ENCODE data around the gene SPEM2. TPM values are rescaled to one million over a fixed set of nuclear protein-coding genes. Genes with fewer than 3 reads are reported as not detected.

SPEM2 gene
- total RNA-seq, 1 donor from 2014 or later: not detected

Other genes with a start within 250 kb of the SPEM2 start
- gene ASGR1, start 246.2 kb upstream of the SPEM2 start, total RNA-seq: 0.43 TPM
- gene DLG4, start 205.8 kb upstream of the SPEM2 start, total RNA-seq: 20.6 TPM
- gene ACADVL, start 205.7 kb upstream of the SPEM2 start, total RNA-seq: 2,192 TPM
- gene DVL2, start 191.1 kb upstream of the SPEM2 start, total RNA-seq: 20.0 TPM
- 23.3 TPM for gene PHF23, start 186.2 kb upstream of the SPEM2 start, total RNA-seq
- gene GABARAP, start 183.2 kb upstream of the SPEM2 start, total RNA-seq: 444 TPM
- gene CTDNEP1, start 173.9 kb upstream of the SPEM2 start, total RNA-seq: 114 TPM
- gene ELP5, start 173.4 kb upstream of the SPEM2 start, total RNA-seq: 72.7 TPM
- 1.2 TPM for gene CLDN7, start 163.1 kb upstream of the SPEM2 start, total RNA-seq
- 119 TPM for gene SLC2A4, start 143.9 kb upstream of the SPEM2 start, total RNA-seq
- 0.81 TPM for gene YBX2, start 131.0 kb upstream of the SPEM2 start, total RNA-seq
- 326 TPM for gene EIF5A, start 118.0 kb upstream of the SPEM2 start, total RNA-seq
- gene GPS2, start 110.3 kb upstream of the SPEM2 start, total RNA-seq: 70.3 TPM
- gene NEURL4, start 96.3 kb upstream of the SPEM2 start, total RNA-seq: 30.8 TPM
- 14.0 TPM for gene ACAP1, start 89.1 kb upstream of the SPEM2 start, total RNA-seq
- 4.7 TPM for gene KCTD11, start 73.5 kb upstream of the SPEM2 start, total RNA-seq
- not detected for gene TMEM95, start 70.5 kb upstream of the SPEM2 start, total RNA-seq
- gene TNK1, start 44.5 kb upstream of the SPEM2 start, total RNA-seq: 2.6 TPM
- 18.4 TPM for gene PLSCR3, start 31.1 kb upstream of the SPEM2 start, total RNA-seq
- 64.0 TPM for gene TMEM256, start 21.5 kb upstream of the SPEM2 start, total RNA-seq
- 7.0 TPM for gene NLGN2, start 17.8 kb upstream of the SPEM2 start, total RNA-seq
- not detected for gene SPEM1, start 5.3 kb upstream of the SPEM2 start, total RNA-seq
- gene SPEM3, start 3.2 kb downstream of the SPEM2 start, total RNA-seq: not detected
- 2.7 TPM for gene TMEM102, start 9.8 kb downstream of the SPEM2 start, total RNA-seq
- 11.7 TPM for gene FGF11, start 13.9 kb downstream of the SPEM2 start, total RNA-seq
- gene CHRNB1, start 19.4 kb downstream of the SPEM2 start, total RNA-seq: 11.8 TPM
- gene ZBTB4, start 54.0 kb downstream of the SPEM2 start, total RNA-seq: 62.1 TPM
- not detected for gene SLC35G6, start 55.8 kb downstream of the SPEM2 start, total RNA-seq
- 36.4 TPM for gene POLR2A, start 58.8 kb downstream of the SPEM2 start, total RNA-seq
- 41.7 TPM for gene TNFSF12, start 123.4 kb downstream of the SPEM2 start, total RNA-seq
- 13.5 TPM for gene TNFSF13, start 133.1 kb downstream of the SPEM2 start, total RNA-seq
- 33.0 TPM for gene SENP3, start 136.3 kb downstream of the SPEM2 start, total RNA-seq
- gene CD68, start 154.0 kb downstream of the SPEM2 start, total RNA-seq: 40.4 TPM
- gene MPDU1, start 158.2 kb downstream of the SPEM2 start, total RNA-seq: 32.0 TPM
- 0.89 TPM for gene SOX15, start 164.5 kb downstream of the SPEM2 start, total RNA-seq
- 103 TPM for gene FXR2, start 189.3 kb downstream of the SPEM2 start, total RNA-seq
- gene SAT2, start 202.2 kb downstream of the SPEM2 start, total RNA-seq: 78.9 TPM
- 0.35 TPM for gene SHBG, start 204.5 kb downstream of the SPEM2 start, total RNA-seq
- 3.8 TPM for gene ATP1B2, start 225.3 kb downstream of the SPEM2 start, total RNA-seq